H1 (cell line): ENCODE data around the gene SIPA1L3. TPM values are rescaled to one million over a fixed set of nuclear protein-coding genes. Genes with fewer than 3 reads are reported as not detected.

ENCODE experiments used
- CTCF ChIA-PET: fragments of 300-600 bp; sonication (Branson Sonifier 250); formaldehyde crosslinking; loops from one replicate; lab custom pipeline; 2021; ENCODE audit not compliant: partially characterized antibody; lab: Charles Lee
- POLR2A ChIA-PET: fragments of 300-600 bp; sonication (Branson Sonifier 250); formaldehyde crosslinking; loops from one replicate; lab custom pipeline; 2021; ENCODE audit warnings: inconsistent platforms; ENCODE audit not compliant: partially characterized antibody; lab: Charles Lee
- DNase-seq, 2 experiments: peaks; one replicate each; pipeline versions ENCODE4 v3.0.0 to v3.0.0-alpha.2; 2010 to 2022; ENCODE audit warnings: low spot score in 2 of 2, low read depth in 1 of 2, mixed read lengths in 1 of 2
- FAIRE-seq: peaks from 2 replicates; lab custom pipeline; 2011; peaks lifted over from hg19 to GRCh38; lab: Jason Lieb, UNC
- H2AFZ ChIP-seq: 2 replicates; pipeline ENCODE4 v1.8.1; 2012; ENCODE audit warnings: low read length, inconsistent platforms
- H2AK5ac ChIP-seq: 2 replicates; pipeline ENCODE4 v1.6.1; 2013; ENCODE audit warnings: low read depth, low read length
- H2BK120ac ChIP-seq: replicated peaks from 2 replicates; pipeline ENCODE3; 2013; ENCODE audit warnings: low read depth, low read length, inconsistent platforms
- H2BK12ac ChIP-seq: 2 replicates; pipeline ENCODE4 v1.6.1; 2013; ENCODE audit warnings: low read depth, low read length
- H2BK15ac ChIP-seq: 2 replicates; pipeline ENCODE4 v1.6.1; 2013; ENCODE audit warnings: low read length
- H2BK20ac ChIP-seq: 2 replicates; pipeline ENCODE4 v1.6.1; 2013; ENCODE audit warnings: low read length
- H2BK5ac ChIP-seq: 2 replicates; pipeline ENCODE4 v1.6.1; 2013; ENCODE audit warnings: low read depth, low read length
- H3K14ac ChIP-seq: 2 replicates; pipeline ENCODE4 v1.6.1; 2013; ENCODE audit warnings: inconsistent platforms; ENCODE audit not compliant: insufficient read length
- H3K18ac ChIP-seq: 2 replicates; pipeline ENCODE4 v1.6.1; 2013; ENCODE audit warnings: low read length; ENCODE audit errors: extremely low read depth
- H3K23ac ChIP-seq: 2 replicates; pipeline ENCODE4 v1.6.1; 2013; ENCODE audit warnings: inconsistent platforms; ENCODE audit not compliant: insufficient read length
- H3K23me2 ChIP-seq: 2 replicates; pipeline ENCODE4 v1.6.1; 2013; ENCODE audit warnings: low read depth, low read length
- H3K27ac ChIP-seq: 2 replicates; pipeline ENCODE4 v1.6.1; 2011; ENCODE audit warnings: low read depth, low read length, inconsistent platforms
- H3K27me3 ChIP-seq, 4 experiments: replicated peaks in 1 of 4; 1 replicate in 1 of 4; 2 replicates in 3 of 4; pipeline versions ENCODE4 v1.6.1 to v1.8.1; 2011 to 2013; ENCODE audit warnings: low read length in 3 of 4, mild to moderate bottlenecking in 3 of 4, inconsistent platforms in 2 of 4, mixed read lengths in 2 of 4, moderate library complexity in 1 of 4; ENCODE audit not compliant: control insufficient read depth in 3 of 4, insufficient read depth in 3 of 4; ENCODE audit errors: extremely low read depth in 1 of 4
- H3K36me3 ChIP-seq, 4 experiments: 2 replicates each; pipeline versions ENCODE4 v1.6.1 to v1.8.1; 2011 to 2013; ENCODE audit warnings: mild to moderate bottlenecking in 4 of 4, low read length in 3 of 4, moderate library complexity in 2 of 4, control low read depth in 1 of 4, inconsistent platforms in 1 of 4; ENCODE audit not compliant: insufficient read depth in 4 of 4, control insufficient read depth in 2 of 4
- H3K4ac ChIP-seq: replicated peaks from 2 replicates; pipeline ENCODE3; 2013; ENCODE audit warnings: low read length, low read depth, mixed read lengths, inconsistent platforms; ENCODE audit not compliant: insufficient read length
- H3K4me1 ChIP-seq, 4 experiments: replicated peaks in 1 of 4; 1 replicate in 1 of 4; 2 replicates in 3 of 4; pipeline versions ENCODE4 v1.6.1 to v1.8.1; 2011 to 2013; ENCODE audit warnings: low read length in 3 of 4, inconsistent platforms in 2 of 4, mixed read lengths in 1 of 4; ENCODE audit not compliant: insufficient read depth in 4 of 4, control insufficient read depth in 3 of 4
- H3K4me2 ChIP-seq, 2 experiments: 2 replicates each; pipeline versions ENCODE4 v1.6.1 to v1.8.1; 2011 to 2013; ENCODE audit warnings: low read depth in 2 of 2, low read length in 2 of 2, control low read depth in 1 of 2, inconsistent platforms in 1 of 2, mild to moderate bottlenecking in 1 of 2; ENCODE audit not compliant: insufficient read depth in 1 of 2
- H3K4me3 ChIP-seq, 4 experiments: fragments of 200-600, 300-600 bp in 1 of 4; sonication (generic), shearing (Covaris generic), sonication (Bioruptor Twin) in 1 of 4; 2 replicates each; pipeline versions ENCODE4 v1.5.1 to v1.8.1; 2011 to 2016; ENCODE audit warnings: low read length in 4 of 4, low read depth in 3 of 4, control low read depth in 2 of 4, inconsistent platforms in 2 of 4, mild to moderate bottlenecking in 2 of 4, mixed read lengths in 1 of 4, moderate library complexity in 1 of 4; ENCODE audit not compliant: insufficient read depth in 2 of 4; ENCODE audit errors: extremely low read depth in 1 of 4
- H3K56ac ChIP-seq: replicated peaks from 2 replicates; pipeline ENCODE3; 2013; ENCODE audit warnings: low read depth, mild to moderate bottlenecking, mixed read lengths, low read length, inconsistent platforms; ENCODE audit not compliant: insufficient read length
- H3K79me1 ChIP-seq: 2 replicates; pipeline ENCODE4 v1.6.1; 2013; ENCODE audit warnings: low read depth, low read length, control low read depth
- H3K79me2 ChIP-seq, 2 experiments: 2 replicates each; pipeline versions ENCODE4 v1.6.1 to v1.8.1; 2012 to 2013; ENCODE audit warnings: low read length in 2 of 2, mild to moderate bottlenecking in 2 of 2, inconsistent platforms in 1 of 2; ENCODE audit not compliant: insufficient read depth in 2 of 2, control insufficient read depth in 1 of 2
- H3K9ac ChIP-seq, 4 experiments: replicated peaks in 1 of 4; 1 replicate in 1 of 4; 2 replicates in 3 of 4; pipeline versions ENCODE4 v1.6.1 to v1.8.1; 2011 to 2013; ENCODE audit warnings: low read depth in 3 of 4, low read length in 3 of 4, control low read depth in 2 of 4, mild to moderate bottlenecking in 2 of 4, moderate library complexity in 2 of 4, inconsistent platforms in 1 of 4; ENCODE audit errors: extremely low read depth in 1 of 4
- H3K9me3 ChIP-seq, 2 experiments: 2 replicates each; pipeline versions ENCODE4 v1.6.1 to v1.8.1; 2012 to 2013; ENCODE audit warnings: mild to moderate bottlenecking in 2 of 2, moderate library complexity in 2 of 2, control low read depth in 1 of 2, inconsistent platforms in 1 of 2, low read depth in 1 of 2, low read length in 1 of 2, mixed read lengths in 1 of 2; ENCODE audit not compliant: insufficient read depth in 2 of 2
- H4K20me1 ChIP-seq, 2 experiments: replicated peaks in 1 of 2; 2 replicates each; pipeline versions ENCODE3 to v1.8.1; 2011 to 2013; ENCODE audit warnings: inconsistent platforms in 2 of 2, low read length in 2 of 2, mild to moderate bottlenecking in 1 of 2; ENCODE audit not compliant: insufficient read depth in 2 of 2, control insufficient read depth in 1 of 2
- H4K5ac ChIP-seq: 2 replicates; pipeline ENCODE4 v1.6.1; 2013; ENCODE audit warnings: low read length, low read depth, mixed read lengths, inconsistent platforms; ENCODE audit not compliant: insufficient read length
- H4K8ac ChIP-seq: 2 replicates; pipeline ENCODE4 v1.8.0; 2013; ENCODE audit warnings: mild to moderate bottlenecking, moderate library complexity, low read length, inconsistent platforms; ENCODE audit not compliant: insufficient read depth; ENCODE audit errors: extremely low read depth
- H4K91ac ChIP-seq: replicated peaks from 2 replicates; pipeline ENCODE3; 2013; ENCODE audit warnings: low read length, mixed read lengths, inconsistent platforms; ENCODE audit not compliant: insufficient read length
- BCL11A ChIP-seq, 2 experiments: IDR thresholded peaks; one replicate each; pipeline ENCODE4 v1.6.1; 2011; ENCODE audit warnings: low read depth in 2 of 2, low read length in 2 of 2, mild to moderate bottlenecking in 2 of 2
- CHD2 ChIP-seq: IDR thresholded peaks from 2 replicates; pipeline ENCODE4 v1.6.1; 2012; ENCODE audit warnings: low read length, improper control_type of control experiment
- EP300 ChIP-seq, 2 experiments: IDR thresholded peaks; 1 replicate in 1 of 2; 2 replicates in 1 of 2; pipeline ENCODE4 v1.6.1; 2011 to 2012; ENCODE audit warnings: low read depth in 2 of 2, low read length in 2 of 2, mild to moderate bottlenecking in 2 of 2, borderline replicate concordance in 1 of 2, inconsistent platforms in 1 of 2, moderate library complexity in 1 of 2
- HDAC2 ChIP-seq, 2 experiments: fragments of 300-600 bp in 1 of 2; sonication (generic) in 1 of 2; IDR thresholded peaks; 2 replicates each; pipeline ENCODE4 v1.6.1; 2011 to 2012; ENCODE audit warnings: low read depth in 2 of 2, low read length in 2 of 2, mild to moderate bottlenecking in 2 of 2, moderate library complexity in 2 of 2, borderline replicate concordance in 1 of 2, inconsistent platforms in 1 of 2
- KDM1A ChIP-seq: fragments of 200-600, 300-600 bp; sonication (generic); IDR thresholded peaks from 2 replicates; pipeline ENCODE4 v1.7.1; 2016; ENCODE audit warnings: mild to moderate bottlenecking, low read length, borderline replicate concordance
- RBBP5 ChIP-seq: IDR thresholded peaks from 2 replicates; pipeline ENCODE4 v1.7.1; 2012; ENCODE audit warnings: low read depth, mild to moderate bottlenecking, inconsistent platforms, low read length, moderate library complexity, borderline replicate concordance
- SIN3A ChIP-seq, 2 experiments: IDR thresholded peaks in 1 of 2; conservative IDR thresholded peaks in 1 of 2; 2 replicates each; pipeline ENCODE4 v1.6.1; 2011 to 2012; ENCODE audit warnings: low read length in 2 of 2, improper control_type of control experiment in 1 of 2, low read depth in 1 of 2, mild to moderate bottlenecking in 1 of 2
- SIX5 ChIP-seq: IDR thresholded peaks from 2 replicates; pipeline ENCODE4 v1.6.1; 2011; ENCODE audit warnings: mild to moderate bottlenecking, low read depth, low read length
- SP1 ChIP-seq: IDR thresholded peaks from 2 replicates; pipeline ENCODE4 v1.6.1; 2011; ENCODE audit warnings: low read depth, low read length
- TCF12 ChIP-seq: IDR thresholded peaks from 2 replicates; pipeline ENCODE4 v1.6.1; 2011; ENCODE audit warnings: low read depth, mild to moderate bottlenecking, low read length
- YY1 ChIP-seq: IDR thresholded peaks from 2 replicates; pipeline ENCODE4 v1.6.1; 2011; ENCODE audit warnings: low read depth, mild to moderate bottlenecking, low read length
- WGBS, 2 experiments: shearing (Covaris generic) in 1 of 2; methylation state at CpG; one replicate each; pipeline versions ENCODE4 v1.1.6 to v1.1.7; 2013 to 2015; ENCODE audit warnings: low lambda C conversion rate in 2 of 2, mixed read lengths in 2 of 2, inconsistent platforms in 1 of 2, low coverage in 1 of 2, missing lambda C conversion rate in 1 of 2; ENCODE audit not compliant: insufficient replicate concordance in 2 of 2, insufficient coverage in 1 of 2, insufficient read length in 1 of 2; ENCODE audit errors: extremely low coverage in 1 of 2, missing lambda C conversion rate in 1 of 2; 5-methylcytosine and 5-hydroxymethylcytosine counted together
- polyA plus RNA-seq, 7 experiments: library from polyadenylated mRNA; depleted of rRNA in 3 of 7; stranded (reverse) in 5 of 7; unstranded in 2 of 7; fragments of >200 nt in 5 of 7; fragments of 200-250 nt in 2 of 7; gene quantifications; 1 replicate in 5 of 7; 2 replicates in 1 of 7; 4 replicates in 1 of 7; pipeline versions ENCODE4 v1.2.1 to v1.2.3, GENCODE V29; 2011 to 2013; ENCODE audit warnings: missing spikeins in 2 of 7, mixed read lengths in 2 of 7
- total RNA-seq: library from RNA; stranded (reverse); fragmentation: NEBNext Ultra II Directional; extraction: Animal tissue kit (Norgen Biotek cat#: 25700); gene quantifications from 2 replicates; pipeline ENCODE4 v1.2.1, GENCODE V29; 2021

Gene SIPA1L3
- total and polyA plus RNA-seq, 2 of the 8 experiments (the other 6 are each of a cell fraction or from before 2014, with no cell fraction given) = 15.0 to 54.9 TPM

- H2BK12ac ChIP-seq = no peak overlapping the region
- peak in 1 of 2 experiments; percentile 85 for DNase-seq
- H4K20me1 ChIP-seq = no peaks in the 10 kb centered on the region
- H2AFZ ChIP-seq = no peak overlapping the region
- H2BK120ac ChIP-seq = no peak overlapping the region
- no peak overlapping the region for H2BK15ac ChIP-seq
- no peak for FAIRE-seq
- TF ChIP-seq KDM1A = peak; percentile 94
- TF ChIP-seq HDAC2 (IDR thresholded peaks at IDR 0.05; ENCODE audit: borderline replicate concordance in 1 of 2, low read depth in 2 of 2, low read length in 2 of 2) = peak; percentile 91 to 92
- 0 out of 2 replicates have a peak, but pooled peaks have one; percentile 36 for TF ChIP-seq CHD2
- TF ChIP-seq SIX5 = peak; percentile 53; the same call in 1 of the 2 replicates
- TF ChIP-seq BCL11A (IDR thresholded peaks at IDR 0.05; ENCODE audit: low read depth in 2 of 2, low read length in 2 of 2) = no peak
- peak; percentile 33 to 50; a peak in 1 of 4 replicates for TF ChIP-seq SIN3A (conservative IDR thresholded peaks at IDR 0.05 in 1 of 2, IDR thresholded peaks at IDR 0.05 in 1 of 2; ENCODE audit: low read depth in 1 of 2, low read length in 2 of 2)
- TF ChIP-seq RBBP5 = no peak
- no peak for TF ChIP-seq EP300 (IDR thresholded peaks at IDR 0.05; ENCODE audit: borderline replicate concordance in 1 of 2, low read depth in 2 of 2, low read length in 2 of 2)
- TF ChIP-seq SP1 = peak; percentile 71; the same call in 1 of the 2 replicates
- TF ChIP-seq TCF12 = no peak
- TF ChIP-seq YY1 = peak; percentile 40; the same call in 1 of the 2 replicates
- H3K79me1 ChIP-seq = no peaks in the 10 kb centered on the region
- H3K9me3 ChIP-seq = no peaks in the 10 kb centered on the region
- H3K56ac ChIP-seq = no peak overlapping the region
- H3K79me2 ChIP-seq = no peaks in the 10 kb centered on the region
- H3K4me1 ChIP-seq = peaks cover 6 to 19% (median 13%) of the 10 kb centered on the region in 4 experiments
- H3K27me3 ChIP-seq = peaks cover 0 to 10% (median 5%) of the 10 kb centered on the region in 4 experiments; a peak in 3 of 7 replicates
- H2AK5ac ChIP-seq = no peak overlapping the region
- H3K18ac ChIP-seq = no peak overlapping the region
- 3% methylated on average over 29 of the region's 54 CpGs; no CpG with 5 or more reads in 1 of the 2 experiments for WGBS, 2 experiments
- no peak overlapping the region for H3K23ac ChIP-seq
- H2BK5ac ChIP-seq = no peak overlapping the region
- no peak overlapping the region for H4K91ac ChIP-seq
- CTCF ChIA-PET = interaction anchor here (1.3 to 6.5 kb wide), 7 partner anchors 15 to 155 kb away, joined by 3 to 41 read pairs (median 6); partner anchors contain the start of gene CATSPERG
- no peak overlapping the region for H3K27ac ChIP-seq
- H3K4ac ChIP-seq = no peak overlapping the region
- no peak overlapping the region for H4K8ac ChIP-seq
- H3K23me2 ChIP-seq = peaks cover 9% of the 10 kb centered on the region; the same call in 1 of the 2 replicates
- peak overlapping the region; percentile 5 to 86 (median 40); a peak in 5 of 8 replicates for H3K4me3 ChIP-seq
- POLR2A ChIA-PET = interaction anchor here (0.9 kb wide), 1 partner anchor 20 kb away, joined by 3 read pairs; no protein-coding TSS in a partner anchor
- 0 out of 2 replicates have a peak overlapping the region, but pooled peaks have one; percentile 34 for H2BK20ac ChIP-seq
- H4K5ac ChIP-seq = no peak overlapping the region
- no peaks in the 10 kb centered on the region for H3K36me3 ChIP-seq
- no peak overlapping the region for H3K14ac ChIP-seq
- H3K4me2 ChIP-seq = peak overlapping the region; percentile 56 to 78
- H3K9ac ChIP-seq = no peak overlapping the region
Measured at GRCh38 chr19:38229585-38230073, 322.6 kb downstream of the SIPA1L3 start.
